Kidney capillary endothelial cell (primary cell): ENCODE results near the gene NATD1.
"Not testable (repeated sequence)": the region's sequence is repeated elsewhere in the genome, so short reads cannot be mapped to it uniquely, and the experiment has no call there.

Experiments used
- DNase-seq: peaks from one replicate; pipeline ENCODE4 v3.0.0-alpha.2; 2018; ENCODE audit warnings: low spot score

NATD1 gene

GRCh38 chr17:21247552-21248258, 5.5 kb downstream of the NATD1 start:
- DNase-seq: no peak

GRCh38 chr17:21246698-21247097, 6.5 kb downstream of the NATD1 start:
- no peak for DNase-seq

- no peak for DNase-seq
Measured at GRCh38 chr17:21245639-21246084, 7.5 kb downstream of the NATD1 start.

GRCh38 chr17:21243516-21244303, 9.5 kb downstream of the NATD1 start:
- no peak for DNase-seq

- DNase-seq: no peak
Measured at GRCh38 chr17:21242780-21243515, 10.3 kb downstream of the NATD1 start.

GRCh38 chr17:21242026-21242697, 11.0 kb downstream of the NATD1 start:
- DNase-seq: no peak

- no peak for DNase-seq
Measured at GRCh38 chr17:21241564-21241963, 11.6 kb downstream of the NATD1 start.

- no peak for DNase-seq
Measured at GRCh38 chr17:21240369-21241055, 12.7 kb downstream of the NATD1 start.

- no peak for DNase-seq
Measured at GRCh38 chr17:21239680-21240368, 13.4 kb downstream of the NATD1 start.

- no peak for DNase-seq
Measured at GRCh38 chr17:21235921-21236320, 17.3 kb downstream of the NATD1 start.

- DNase-seq: no peak
Measured at GRCh38 chr17:21233581-21234347, 19.4 kb downstream of the NATD1 start.

GRCh38 chr17:21232033-21232749, 21.0 kb downstream of the NATD1 start:
- no peak for DNase-seq

- no peak for DNase-seq
Measured at GRCh38 chr17:21231533-21231932, 21.7 kb downstream of the NATD1 start.

GRCh38 chr17:21228845-21229244, 24.4 kb downstream of the NATD1 start:
- DNase-seq: no peak

- DNase-seq: no peak
Measured at GRCh38 chr17:21228111-21228510, 25.1 kb downstream of the NATD1 start.

- DNase-seq: not testable (repeated sequence)
Measured at GRCh38 chr17:21227277-21227676, 25.9 kb downstream of the NATD1 start.

GRCh38 chr17:21223086-21223485, 30.1 kb downstream of the NATD1 start:
- no peak for DNase-seq

GRCh38 chr17:21218831-21219380, 34.3 kb downstream of the NATD1 start:
- no peak for DNase-seq

GRCh38 chr17:21218101-21218500, 35.1 kb downstream of the NATD1 start:
- no peak for DNase-seq
